Activated CD8-positive, alpha-beta memory T cell treated with anti-CD3 and anti-CD28 coated beads, Interleukin-2, amount 10 ng/mL, durations not matched to agents 7 days and 5 days (primary cell): ENCODE results near the gene DMBT1. TPM values are rescaled to one million over a fixed set of nuclear protein-coding genes. Genes with fewer than 3 reads are reported as not detected.
A peak's percentile ranks its signal among the peaks of the same experiment; 100 is the strongest.

ENCODE experiments used
- ATAC-seq: fragments of 150-1000 bp; cut with Tn5 transposase; one replicate; pipeline ENCODE4 v1.10.0; 2021; ENCODE audit warnings: moderate library complexity
- CTCF ChIA-PET: fragments of 350-600 bp; sonication (Branson Sonifier 250); formaldehyde crosslinking; loops from one replicate; lab custom pipeline; 2021; ENCODE audit warnings: antibody characterized with exemption; lab: Charles Lee
- DNase-seq: peaks from one replicate; pipeline ENCODE4 v3.0.0-alpha.2; 2020
- H3K27ac Mint-ChIP-seq: one replicate; pipeline ENCODE4 v1.8.0; 2021; ENCODE audit warnings: mild to moderate bottlenecking, mixed read lengths
- H3K27me3 Mint-ChIP-seq: one replicate; pipeline ENCODE4 v1.8.0; 2021; ENCODE audit warnings: mixed read lengths
- H3K36me3 Mint-ChIP-seq: one replicate; pipeline ENCODE4 v1.8.0; 2021; ENCODE audit warnings: mild to moderate bottlenecking, mixed read lengths
- H3K4me1 Mint-ChIP-seq: one replicate; pipeline ENCODE4 v1.8.0; 2021; ENCODE audit warnings: mixed read lengths
- H3K4me3 Mint-ChIP-seq: one replicate; pipeline ENCODE4 v1.8.0; 2021; ENCODE audit warnings: mild to moderate bottlenecking, moderate library complexity, mixed read lengths
- H3K9me3 Mint-ChIP-seq: one replicate; pipeline ENCODE4 v1.8.0; 2022; ENCODE audit warnings: low read depth, mixed read lengths
- total RNA-seq, 2 experiments: library from RNA; stranded (reverse); gene quantifications; one replicate each; pipeline ENCODE4 v1.2.3, GENCODE V29; 2021

Gene DMBT1
- total RNA-seq, 2 experiments from 2014 or later, result not detected

DNA sequence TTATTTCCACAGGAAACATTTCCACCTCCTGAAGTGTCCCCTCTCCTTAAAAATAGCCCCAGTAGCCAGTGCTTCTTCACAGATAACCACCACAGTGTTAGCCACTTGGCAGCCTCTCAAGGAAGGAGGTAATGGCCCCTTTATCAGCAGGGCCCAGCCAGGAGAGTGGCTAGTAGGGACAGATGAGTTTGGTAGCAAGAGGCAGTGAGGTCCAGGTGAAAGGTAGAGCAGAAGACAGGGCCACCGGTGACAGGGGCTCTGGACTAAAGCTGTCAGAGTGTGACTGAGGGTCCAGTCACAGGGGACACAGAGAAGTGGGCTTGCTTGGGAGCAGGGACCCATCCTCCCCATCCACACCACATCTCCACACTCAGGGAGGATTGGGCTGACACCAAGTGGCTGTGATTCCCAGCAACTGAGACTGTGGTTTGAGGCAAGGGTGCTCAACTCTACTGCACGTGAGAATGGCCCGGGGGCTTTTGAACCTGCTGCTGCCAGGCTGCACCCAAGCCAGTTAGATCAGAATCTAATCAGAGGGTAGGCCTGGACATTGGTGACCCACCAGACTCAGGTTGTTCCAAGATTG is 86.9 kb downstream of the DMBT1 start:
- ATAC-seq (no peak), DNase-seq (no peak)
- no peaks in the 10 kb centered on the region for H3K4me1 Mint-ChIP-seq
- H3K4me3 Mint-ChIP-seq, result no peak overlapping the region
- H3K27ac Mint-ChIP-seq, result no peak overlapping the region
- peaks cover 10% of the 10 kb centered on the region for H3K27me3 Mint-ChIP-seq
- no peaks in the 10 kb centered on the region for H3K36me3 Mint-ChIP-seq
- CTCF ChIA-PET, result no interaction called here
- H3K9me3 Mint-ChIP-seq, result no peaks in the 10 kb centered on the region

- H3K27ac Mint-ChIP-seq, result no peak overlapping the region
- no peaks in the 10 kb centered on the region for H3K36me3 Mint-ChIP-seq
- H3K9me3 Mint-ChIP-seq, result no peaks in the 10 kb centered on the region
- H3K4me3 Mint-ChIP-seq, result no peak overlapping the region
- no peaks in the 10 kb centered on the region for H3K4me1 Mint-ChIP-seq
- H3K27me3 Mint-ChIP-seq, result peaks cover 19% of the 10 kb centered on the region
- CTCF ChIA-PET, result interaction anchor here (0.8 to 2.5 kb wide), 10 partner anchors 8 to 313 kb away, joined by 3 to 9 read pairs (median 4); no protein-coding TSS in a partner anchor
- peak; percentile 47 for DNase-seq
- peak; percentile 36 for ATAC-seq
These were observed 88.3 kb downstream of the DMBT1 start for GRCh38 chr10:122648599-122649428.

DNA sequence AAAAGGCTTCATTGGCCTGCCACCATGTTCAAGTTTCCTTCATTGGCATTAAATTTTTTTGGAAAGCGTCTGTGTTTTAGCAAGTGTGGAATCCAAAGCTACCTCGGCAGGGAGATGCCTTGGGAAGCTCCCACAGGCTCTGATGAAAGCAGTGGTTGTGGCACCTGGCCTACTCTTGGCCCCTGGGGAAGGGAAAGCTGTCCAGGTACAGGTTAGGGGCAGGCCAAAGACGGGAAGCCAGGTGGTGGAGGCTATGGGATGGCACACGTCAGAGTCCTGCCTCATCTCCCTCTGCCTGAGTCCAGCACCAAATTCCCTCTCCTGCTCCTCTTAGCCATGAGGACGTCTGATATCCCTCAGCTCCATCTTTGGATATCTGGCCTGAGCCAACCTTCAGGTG is 89.3 kb downstream of the DMBT1 start:
- DNase-seq, result no peak
- no peak for ATAC-seq
- no peaks in the 10 kb centered on the region for H3K9me3 Mint-ChIP-seq
- peaks cover 20% of the 10 kb centered on the region for H3K27me3 Mint-ChIP-seq
- H3K4me1 Mint-ChIP-seq, result no peaks in the 10 kb centered on the region
- no peak overlapping the region for H3K4me3 Mint-ChIP-seq
- no peak overlapping the region for H3K27ac Mint-ChIP-seq
- CTCF ChIA-PET, result interaction anchor here (0.5 to 2.5 kb wide), 4 partner anchors 7 to 338 kb away, joined by 3 to 9 read pairs (median 4); no protein-coding TSS in a partner anchor
- H3K36me3 Mint-ChIP-seq, result no peaks in the 10 kb centered on the region

DNA sequence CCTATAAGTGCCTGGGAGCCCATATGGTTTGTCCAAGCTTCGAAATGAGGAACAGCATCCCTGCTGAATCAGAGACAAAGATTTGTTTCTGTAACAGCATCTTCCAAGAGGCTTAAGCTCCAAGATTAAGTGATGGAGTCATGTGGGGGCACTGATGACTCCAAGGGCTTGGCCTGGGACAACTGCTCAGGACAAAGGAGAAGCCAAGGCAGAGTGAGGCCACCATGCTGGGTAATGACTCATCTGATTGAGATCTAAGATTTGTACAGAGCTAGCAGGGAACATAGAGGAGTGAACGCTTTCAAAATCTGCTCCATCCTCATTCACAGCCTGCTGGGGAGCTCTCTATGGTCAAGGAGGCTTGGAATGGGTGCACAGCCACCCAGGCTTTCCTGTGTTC is 89.8 kb downstream of the DMBT1 start:
- Mint-ChIP-seq H3K36me3 (no peaks in the 10 kb centered on the region), H3K27ac (no peak overlapping the region), H3K9me3 (no peaks in the 10 kb centered on the region), H3K4me1 (no peaks in the 10 kb centered on the region), H3K4me3 (no peak overlapping the region), H3K27me3 (peaks cover 24% of the 10 kb centered on the region)
- DNase-seq (no peak), ATAC-seq (no peak)
- CTCF ChIA-PET, result interaction anchor here (0.7 to 2.5 kb wide), 2 partner anchors 21 to 53 kb away, joined by 3 to 9 read pairs; no protein-coding TSS in a partner anchor

DNA sequence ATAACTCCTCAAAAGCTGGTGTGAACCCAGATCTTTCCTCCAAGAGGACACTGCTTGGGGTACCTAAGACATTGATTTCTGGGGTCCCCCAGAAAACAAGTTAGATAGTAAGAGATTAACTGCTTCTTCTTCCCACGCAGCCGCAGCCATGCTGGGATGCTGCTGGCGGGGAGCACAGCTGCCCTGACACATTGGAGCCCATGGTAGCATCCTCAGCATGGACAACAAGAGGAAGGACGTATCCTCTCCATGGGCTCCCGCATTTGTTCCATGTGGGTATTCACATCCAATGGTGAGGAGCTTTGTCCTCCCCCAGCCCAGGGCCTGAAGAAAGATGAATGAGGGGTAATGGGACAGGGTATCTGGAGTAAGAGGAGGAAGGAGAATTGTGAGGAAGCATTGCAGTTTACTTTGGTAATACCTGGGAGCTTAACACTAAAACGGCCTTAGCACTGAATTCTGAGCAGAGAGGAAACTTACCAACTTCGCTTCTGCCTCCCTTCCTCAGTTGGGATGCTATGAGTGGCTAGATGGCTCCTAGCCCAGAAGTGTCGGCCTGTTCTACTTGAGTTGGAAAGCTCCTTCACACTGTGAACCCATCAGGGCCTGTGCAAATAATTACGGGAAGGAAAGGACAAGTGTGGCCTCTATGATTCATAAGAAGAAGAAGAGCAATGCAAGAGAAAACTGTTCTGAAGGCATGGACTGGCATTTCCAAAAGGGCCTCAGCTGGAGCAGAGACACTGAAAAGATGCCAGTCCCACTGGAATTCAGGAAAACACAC is 95.2 kb downstream of the DMBT1 start:
- Mint-ChIP-seq H3K27me3 (peaks cover 26% of the 10 kb centered on the region), H3K27ac (no peak overlapping the region), H3K4me3 (no peak overlapping the region), H3K4me1 (no peaks in the 10 kb centered on the region), H3K9me3 (no peaks in the 10 kb centered on the region), H3K36me3 (no peaks in the 10 kb centered on the region)
- DNase-seq, result no peak
- CTCF ChIA-PET, result no interaction called here
- ATAC-seq, result no peak

GRCh38 chr10:122656308-122656705 is 95.8 kb downstream of the DMBT1 start:
- Mint-ChIP-seq H3K4me3 (no peak overlapping the region), H3K4me1 (no peaks in the 10 kb centered on the region), H3K27ac (no peak overlapping the region), H3K27me3 (peaks cover 26% of the 10 kb centered on the region), H3K9me3 (no peaks in the 10 kb centered on the region), H3K36me3 (no peaks in the 10 kb centered on the region)
- no peak for ATAC-seq
- no peak for DNase-seq
- CTCF ChIA-PET, result interaction anchor here (1.5 kb wide), 1 partner anchor 7 kb away, joined by 5 read pairs; no protein-coding TSS in a partner anchor

DNA sequence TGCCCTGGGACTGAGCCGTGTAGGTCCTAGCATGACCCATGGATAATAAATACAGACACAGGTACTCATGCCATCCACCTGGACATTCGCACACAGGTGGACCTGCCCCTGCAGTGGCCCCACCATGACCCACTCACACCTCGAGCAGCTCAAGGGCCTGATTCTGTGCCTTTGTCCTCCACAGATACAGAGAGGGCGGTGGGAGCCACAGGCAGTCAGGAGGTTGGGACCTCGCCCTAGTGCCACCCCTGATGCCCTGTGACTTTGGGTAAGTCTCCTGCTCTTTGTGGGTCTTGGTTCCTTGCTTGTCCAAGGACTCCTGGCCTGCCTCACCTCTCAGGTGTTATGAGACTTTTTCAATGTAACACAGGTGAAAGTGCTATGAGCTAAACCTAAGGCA is 96.2 kb downstream of the DMBT1 start:
- H3K36me3 Mint-ChIP-seq, result no peaks in the 10 kb centered on the region
- no peaks in the 10 kb centered on the region for H3K4me1 Mint-ChIP-seq
- H3K27me3 Mint-ChIP-seq, result peaks cover 25% of the 10 kb centered on the region
- ATAC-seq, result no peak
- H3K27ac Mint-ChIP-seq, result no peak overlapping the region
- DNase-seq, result no peak
- H3K9me3 Mint-ChIP-seq, result no peaks in the 10 kb centered on the region
- no peak overlapping the region for H3K4me3 Mint-ChIP-seq
- CTCF ChIA-PET, result interaction anchor here (1.5 kb wide), 1 partner anchor 8 kb away, joined by 5 read pairs; no protein-coding TSS in a partner anchor

DNA sequence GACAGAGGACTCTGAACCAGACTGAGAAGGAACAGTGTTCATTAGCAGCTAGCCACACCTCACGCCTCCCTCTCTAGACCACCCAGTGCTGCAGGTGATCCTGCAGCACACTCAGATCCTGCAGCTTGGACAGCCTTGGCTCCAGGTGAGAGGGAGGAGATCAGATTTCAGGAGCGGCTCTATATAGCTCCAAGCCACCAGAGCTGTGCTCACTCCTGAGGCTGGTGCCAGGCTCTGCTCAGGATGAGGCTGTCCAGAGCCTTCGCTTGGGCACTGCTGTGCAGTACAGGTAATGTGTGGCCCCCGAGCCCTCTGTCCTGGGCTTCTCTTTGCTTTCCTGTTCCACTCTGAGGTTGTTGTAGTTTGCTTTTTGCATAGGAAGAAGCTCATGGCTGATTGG is 96.7 kb downstream of the DMBT1 start:
- H3K36me3 Mint-ChIP-seq, result no peaks in the 10 kb centered on the region
- H3K9me3 Mint-ChIP-seq, result no peaks in the 10 kb centered on the region
- peaks cover 21% of the 10 kb centered on the region for H3K27me3 Mint-ChIP-seq
- no peaks in the 10 kb centered on the region for H3K4me1 Mint-ChIP-seq
- no peak overlapping the region for H3K27ac Mint-ChIP-seq
- DNase-seq, result no peak
- no peak for ATAC-seq
- CTCF ChIA-PET, result interaction anchor here (1.5 kb wide), 1 partner anchor 8 kb away, joined by 5 read pairs; no protein-coding TSS in a partner anchor
- no peak overlapping the region for H3K4me3 Mint-ChIP-seq

GRCh38 chr10:122657729-122658128 is 97.2 kb downstream of the DMBT1 start:
- no peak for DNase-seq
- H3K9me3 Mint-ChIP-seq, result no peaks in the 10 kb centered on the region
- no peaks in the 10 kb centered on the region for H3K36me3 Mint-ChIP-seq
- no peak for ATAC-seq
- H3K27ac Mint-ChIP-seq, result no peak overlapping the region
- no peaks in the 10 kb centered on the region for H3K4me1 Mint-ChIP-seq
- H3K27me3 Mint-ChIP-seq, result peaks cover 17% of the 10 kb centered on the region
- no peak overlapping the region for H3K4me3 Mint-ChIP-seq
- CTCF ChIA-PET, result interaction anchor here (1.5 kb wide), 1 partner anchor 9 kb away, joined by 5 read pairs; no protein-coding TSS in a partner anchor

DNA sequence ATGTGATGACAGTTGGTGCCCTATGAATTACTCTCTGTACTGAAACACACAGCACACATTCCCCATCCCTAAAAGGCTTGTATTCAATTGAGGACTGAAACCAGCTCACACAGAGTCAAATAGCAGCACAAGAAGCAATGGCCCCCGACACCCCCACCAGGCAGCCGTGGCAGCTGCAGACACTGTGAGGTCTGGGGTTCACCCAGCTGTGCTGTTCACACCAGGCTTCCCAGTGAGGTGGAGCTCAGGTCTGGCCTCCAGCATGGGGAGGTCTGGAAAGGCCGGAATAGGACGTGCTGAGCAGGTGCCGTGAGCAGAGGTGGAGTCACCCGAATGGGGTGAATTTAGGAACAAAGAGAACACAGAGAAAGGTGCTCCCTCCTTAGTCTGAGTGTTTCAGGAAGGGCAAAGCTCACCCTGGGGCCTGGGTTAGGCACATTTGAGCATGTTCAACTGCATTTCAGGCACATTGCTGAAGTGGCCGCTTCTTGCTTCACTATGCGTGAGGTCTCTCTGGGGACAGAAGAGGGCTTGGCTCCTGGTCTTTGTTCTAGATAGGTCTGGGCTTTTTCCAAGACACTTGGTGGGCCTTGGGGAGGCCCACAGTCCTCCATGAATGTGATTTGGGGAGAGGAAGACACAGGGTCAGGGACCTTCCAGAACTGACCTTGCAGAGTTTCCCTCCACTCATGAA is 97.9 kb downstream of the DMBT1 start:
- Mint-ChIP-seq H3K4me3 (no peak overlapping the region), H3K27ac (no peak overlapping the region), H3K4me1 (no peaks in the 10 kb centered on the region), H3K9me3 (no peaks in the 10 kb centered on the region), H3K36me3 (no peaks in the 10 kb centered on the region), H3K27me3 (peaks cover 10% of the 10 kb centered on the region)
- ATAC-seq (no peak), DNase-seq (no peak)
- CTCF ChIA-PET, result interaction anchor here (0.6 kb wide), 1 partner anchor 187 kb away, joined by 4 read pairs; no protein-coding TSS in a partner anchor

- CTCF ChIA-PET, result interaction anchor here (0.6 kb wide), 1 partner anchor 186 kb away, joined by 4 read pairs; no protein-coding TSS in a partner anchor
- Mint-ChIP-seq H3K27me3 (peaks cover 10% of the 10 kb centered on the region), H3K4me3 (no peak overlapping the region), H3K36me3 (no peaks in the 10 kb centered on the region), H3K27ac (no peak overlapping the region), H3K4me1 (no peaks in the 10 kb centered on the region), H3K9me3 (no peaks in the 10 kb centered on the region)
- DNase-seq, result no peak
- no peak for ATAC-seq
These were observed 98.6 kb downstream of the DMBT1 start for GRCh38 chr10:122659126-122659525.

GRCh38 chr10:122659651-122660050 is 99.1 kb downstream of the DMBT1 start:
- CTCF ChIA-PET, result no interaction called here
- Mint-ChIP-seq H3K27me3 (peaks cover 10% of the 10 kb centered on the region), H3K27ac (no peak overlapping the region), H3K9me3 (no peaks in the 10 kb centered on the region), H3K4me3 (no peak overlapping the region), H3K36me3 (no peaks in the 10 kb centered on the region), H3K4me1 (no peaks in the 10 kb centered on the region)
- ATAC-seq, result no peak
- DNase-seq, result no peak
